GM12878 (cell line): ENCODE measurements around the gene FFAR1. TPM values are rescaled to one million over a fixed set of nuclear protein-coding genes. Genes with fewer than 3 reads are reported as not detected.

Experiments used
- ATAC-seq: fragments of 200-7000 bp; cut with Tn5 transposase; 3 replicates; pipeline ENCODE4 v1.9.1; 2020; ENCODE audit warnings: mild to moderate bottlenecking, moderate library complexity
- BruUV-seq: library from RNA; stranded (reverse); fragments of 400-500 nt; replicated peaks from 2 replicates; lab custom pipeline; 2021; lab: Mats Ljungman, UMichigan
- CTCF ChIA-PET: fragments of 300-600 bp; sonication (Branson Sonifier 250); formaldehyde crosslinking; extraction: SDS; loops from one replicate; lab custom pipeline; 2021; ENCODE audit warnings: inconsistent platforms; lab: Yijun Ruan, JAX
- POLR2A ChIA-PET: fragments of 350-600 bp; formaldehyde crosslinking; extraction: SDS; loops from one replicate; lab custom pipeline; 2021; ENCODE audit warnings: inconsistent platforms; lab: Charles Lee
- RAD21 ChIA-PET: fragments of 300-600 bp; sonication (Branson Sonifier 250); formaldehyde crosslinking; loops from one replicate; lab custom pipeline; 2023; ENCODE audit warnings: antibody characterized with exemption; ENCODE audit not compliant: unreplicated experiment; lab: Charles Lee
- SMC1A ChIA-PET: fragments of 300-600 bp; sonication (Branson Sonifier 250); formaldehyde crosslinking; loops from one replicate; lab custom pipeline; 2023; ENCODE audit not compliant: unreplicated experiment, uncharacterized antibody; lab: Charles Lee
- DNase-seq: peaks from one replicate; pipeline ENCODE4 v3.0.0-alpha.2; 2011; ENCODE audit warnings: low read depth, low spot score
- FAIRE-seq: peaks from 3 replicates; lab custom pipeline; 2011; peaks lifted over from hg19 to GRCh38; lab: Jason Lieb, UNC
- H2AFZ ChIP-seq: 2 replicates; pipeline ENCODE4 v1.6.0; 2011; ENCODE audit warnings: low read depth, low read length, control low read depth; ENCODE audit not compliant: control insufficient read depth
- H3K27ac ChIP-seq: 2 replicates; pipeline ENCODE4 v1.5.1; 2011; ENCODE audit warnings: control low read depth; ENCODE audit not compliant: control insufficient read depth, insufficient read depth
- H3K27me3 ChIP-seq, 2 experiments: replicated peaks in 1 of 2; 2 replicates each; pipeline versions ENCODE4 v1.6.0 to v1.6.1; 2011; ENCODE audit warnings: low read length in 1 of 2; ENCODE audit not compliant: control insufficient read depth in 2 of 2, insufficient read depth in 2 of 2
- H3K36me3 ChIP-seq, 2 experiments: 2 replicates each; pipeline ENCODE4 v1.5.1; 2011; ENCODE audit warnings: low read length in 1 of 2; ENCODE audit not compliant: control insufficient read depth in 2 of 2, insufficient read depth in 2 of 2
- H3K4me1 ChIP-seq: 2 replicates; pipeline ENCODE4 v1.6.1; 2011; ENCODE audit warnings: mild to moderate bottlenecking, low read length, moderate library complexity, mixed read lengths; ENCODE audit not compliant: control insufficient read depth, insufficient read depth
- H3K4me2 ChIP-seq: 2 replicates; pipeline ENCODE4 v1.6.0; 2011; ENCODE audit warnings: control low read depth; ENCODE audit not compliant: control insufficient read depth, insufficient read depth
- H3K4me3 ChIP-seq: fragments of 200-600 bp; sonication (generic); 2 replicates; pipeline ENCODE4 v1.5.1; 2016
- H3K79me2 ChIP-seq: 2 replicates; pipeline ENCODE4 v1.6.0; 2011; ENCODE audit warnings: low read length; ENCODE audit not compliant: control insufficient read depth, insufficient read depth
- H3K9ac ChIP-seq: 2 replicates; pipeline ENCODE4 v1.8.0; 2011; ENCODE audit warnings: low read length, control low read depth, mixed read lengths; ENCODE audit not compliant: control insufficient read depth, insufficient read depth
- H3K9me3 ChIP-seq: replicated peaks from 3 replicates; pipeline ENCODE4 v1.5.1; 2011; ENCODE audit warnings: mild to moderate bottlenecking, low read length; ENCODE audit not compliant: control insufficient read depth, insufficient read depth
- H4K20me1 ChIP-seq: 2 replicates; pipeline ENCODE4 v1.6.0; 2011; ENCODE audit not compliant: control insufficient read depth, insufficient read depth
- CBX5 ChIP-seq: sonication (generic); IDR thresholded peaks from 2 replicates; pipeline ENCODE4 v1.6.1; 2016; ENCODE audit warnings: low read depth, moderate library complexity, mild to moderate bottlenecking, inconsistent platforms
- CUX1 ChIP-seq: IDR thresholded peaks from 2 replicates; pipeline ENCODE4 v1.6.1; 2012; ENCODE audit warnings: improper control_type of control experiment, low read depth, low read length; ENCODE audit not compliant: insufficient replicate concordance
- EED ChIP-seq: sonication (generic); IDR thresholded peaks from 2 replicates; pipeline ENCODE4 v1.6.1; 2016; ENCODE audit warnings: antibody characterized with exemption, low read depth
- POLR2AphosphoS2 ChIP-seq: IDR thresholded peaks from 2 replicates; pipeline ENCODE4 v1.6.1; 2011; ENCODE audit warnings: low read depth, mild to moderate bottlenecking, low read length, improper control_type of control experiment, moderate library complexity
- WGBS: methylation state at CpG from one replicate; pipeline ENCODE4 v1.1.6; 2016; ENCODE audit warnings: low lambda C conversion rate; ENCODE audit not compliant: insufficient replicate concordance, insufficient coverage; ENCODE audit errors: missing lambda C conversion rate; 5-methylcytosine and 5-hydroxymethylcytosine counted together
- in situ Hi-C: fragments of 300-500 bp; cut with MboI; formaldehyde crosslinking; loops from 9 replicates; pipeline ENCODE4 v1.14.3; 2018; ENCODE audit warnings: mixed read lengths
- intact Hi-C: fragments of 100-400 bp; cut with micrococcal nuclease; formaldehyde crosslinking; loops from one replicate; pipeline ENCODE4 v1.14.2; 2022; ENCODE audit not compliant: unreplicated experiment
- polyA plus RNA-seq, 11 experiments: library from polyadenylated mRNA; depleted of rRNA in 4 of 11; unstranded in 6 of 11; stranded (reverse) in 5 of 11; fragments of >200 nt; fragmentation: Nextera tagmentation in 4 of 11; fragmentation: Illumina TruSeq in 1 of 11; extraction: Ambion mirVana in 4 of 11; extraction: Trizol in 1 of 11; gene quantifications; 1 replicate in 1 of 11; 2 replicates in 10 of 11; pipeline versions ENCODE4 v1.2.1 to v1.2.3, GENCODE V29; 2011 to 2016; ENCODE audit warnings: inconsistent platforms in 2 of 11, missing spikeins in 2 of 11, low read depth in 1 of 11
- total RNA-seq, 4 experiments: library from RNA; depleted of rRNA in 3 of 4; stranded (reverse); fragments of >200 nt in 3 of 4; fragmentation: Illumina TruSeq in 1 of 4; extraction: Trizol in 1 of 4; gene quantifications; 2 replicates each; pipeline versions ENCODE4 v1.2.1 to v1.2.3, GENCODE V29; 2013 to 2021

Gene FFAR1
- total and polyA plus RNA-seq, 10 of the 15 experiments (the other 5 are each of a cell fraction or from before 2014, with no cell fraction given), result 0.05 to 0.62 (median 0.14) TPM; not detected in 2

- TF ChIP-seq CUX1, result no peak
- no peak for TF ChIP-seq POLR2AphosphoS2
- TF ChIP-seq CBX5, result no peak
- TF ChIP-seq, all 136 proteins: peak for 18
These were observed 27.5 kb upstream of the FFAR1 start (continued) for GRCh38 chr19:35320065-35320713.

- Histone ChIP-seq H3K4me1 (peaks cover 32% of the 10 kb centered on the region), H3K9ac (no peak overlapping the region), H3K79me2 (no peaks in the 10 kb centered on the region), H3K4me3 (no peak overlapping the region), H3K27ac (no peak overlapping the region), H3K4me2 (no peak overlapping the region), H3K9me3 (peaks cover 2% of the 10 kb centered on the region; the same call in 2 of the 3 replicates), H4K20me1 (no peaks in the 10 kb centered on the region), H3K27me3 (no peaks in the 10 kb centered on the region), H2AFZ (no peak overlapping the region), H3K36me3 (no peaks in the 10 kb centered on the region)
- RAD21 ChIA-PET, result interaction anchor here (4.5 kb wide), 1 partner anchor 11 kb away, joined by 54 read pairs; the partner anchor contains the start of gene CD22
- no TSS peak for BruUV-seq
- DNase-seq, result no peak
- ATAC-seq, result no peak
- in situ Hi-C loops, result no loop called here
- SMC1A ChIA-PET, result interaction anchor here (3.3 to 11.0 kb wide), 2 partner anchors 13 to 26 kb away, joined by 19 to 122 read pairs; partner anchors contain the start of gene FFAR1
- POLR2A ChIA-PET, result interaction anchor here (1.0 to 3.3 kb wide), 3 partner anchors 9 to 97 kb away, joined by 3 to 33 read pairs (median 3); partner anchors contain the start of gene CD22
- no peak for TF ChIP-seq EED
- CTCF ChIA-PET, result interaction anchor here (2.3 to 4.7 kb wide), 2 partner anchors 10 to 180 kb away, joined by 8 to 35 read pairs; partner anchors contain the start of gene CD22
- no peak for FAIRE-seq
- whole genome bisulfite sequencing, result 70% methylated on average over 2 of the region's 2 CpGs
- intact Hi-C loops, result no loop called here
These were observed 26.4 kb upstream of the FFAR1 start for GRCh38 chr19:35321291-35321690.
